Mesothelial cell of epicardium (in vitro differentiated cells): ENCODE results near the gene GHRHR. TPM values are rescaled to one million over a fixed set of nuclear protein-coding genes. Genes with fewer than 3 reads are reported as not detected.

Experiments used
- DNase-seq, 2 experiments: peaks; one replicate each; pipeline ENCODE4 v3.0.0; 2021; ENCODE audit warnings: low spot score in 2 of 2; ENCODE audit not compliant: unreplicated experiment in 2 of 2
- H3K27ac Mint-ChIP-seq: 2 replicates; pipeline ENCODE4 v1.8.0; 2021; ENCODE audit warnings: mixed read lengths
- H3K27me3 Mint-ChIP-seq: 2 replicates; pipeline ENCODE4 v1.8.0; 2021; ENCODE audit warnings: low read depth, mixed read lengths
- H3K36me3 Mint-ChIP-seq: 2 replicates; pipeline ENCODE4 v1.8.0; 2021; ENCODE audit warnings: mixed read lengths
- H3K4me1 Mint-ChIP-seq: 2 replicates; pipeline ENCODE4 v1.8.0; 2021; ENCODE audit warnings: mixed read lengths
- H3K4me3 Mint-ChIP-seq: 2 replicates; pipeline ENCODE4 v1.8.0; 2021; ENCODE audit warnings: mild to moderate bottlenecking, moderate library complexity, mixed read lengths
- H3K9me3 Mint-ChIP-seq: 2 replicates; pipeline ENCODE4 v1.8.0; 2021; ENCODE audit warnings: mixed read lengths
- total RNA-seq: library from RNA; stranded (reverse); gene quantifications from 3 replicates; pipeline ENCODE4 v1.2.1, GENCODE V29; 2021
- TF ChIP-seq, protein P1 (sequence below): fragments of 200-600 bp; sonication (generic); IDR thresholded peaks from one replicate; pipeline ENCODE4 v1.5.0; 2021; ENCODE audit warnings: antibody characterized with exemption; ENCODE audit not compliant: unreplicated experiment

Gene GHRHR
- total RNA-seq: 1.6 TPM in 1 of 3 replicates, not detected in the others

DNA sequence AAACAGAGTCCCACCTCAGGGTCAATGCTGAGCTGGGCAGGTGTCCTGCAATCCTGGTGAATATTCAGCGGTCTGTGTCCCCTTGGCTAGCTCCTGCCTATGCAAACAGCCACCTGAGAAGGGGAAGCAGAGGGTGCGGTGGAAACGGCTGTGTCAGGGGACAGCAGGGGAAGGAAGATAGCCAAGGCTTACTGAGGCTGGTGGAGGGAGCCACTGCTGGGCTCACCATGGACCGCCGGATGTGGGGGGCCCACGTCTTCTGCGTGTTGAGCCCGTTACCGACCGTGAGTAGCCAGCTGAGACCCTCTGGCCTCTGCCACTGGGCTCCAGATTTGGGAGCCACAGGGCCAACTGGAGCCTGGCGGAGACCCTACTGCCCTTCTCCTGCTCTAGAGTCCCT is at the start of gene GHRHR:
TSS of gene GHRHR (plus strand) at position 112 of the 400 bp plus-strand sequence. CDS start at position 228, 116 bp downstream.
- peaks cover 56% of the 10 kb centered on the region for H3K27me3 Mint-ChIP-seq
- H3K9me3 Mint-ChIP-seq: peaks cover 5% of the 10 kb centered on the region
- TF ChIP-seq, protein P1, sequence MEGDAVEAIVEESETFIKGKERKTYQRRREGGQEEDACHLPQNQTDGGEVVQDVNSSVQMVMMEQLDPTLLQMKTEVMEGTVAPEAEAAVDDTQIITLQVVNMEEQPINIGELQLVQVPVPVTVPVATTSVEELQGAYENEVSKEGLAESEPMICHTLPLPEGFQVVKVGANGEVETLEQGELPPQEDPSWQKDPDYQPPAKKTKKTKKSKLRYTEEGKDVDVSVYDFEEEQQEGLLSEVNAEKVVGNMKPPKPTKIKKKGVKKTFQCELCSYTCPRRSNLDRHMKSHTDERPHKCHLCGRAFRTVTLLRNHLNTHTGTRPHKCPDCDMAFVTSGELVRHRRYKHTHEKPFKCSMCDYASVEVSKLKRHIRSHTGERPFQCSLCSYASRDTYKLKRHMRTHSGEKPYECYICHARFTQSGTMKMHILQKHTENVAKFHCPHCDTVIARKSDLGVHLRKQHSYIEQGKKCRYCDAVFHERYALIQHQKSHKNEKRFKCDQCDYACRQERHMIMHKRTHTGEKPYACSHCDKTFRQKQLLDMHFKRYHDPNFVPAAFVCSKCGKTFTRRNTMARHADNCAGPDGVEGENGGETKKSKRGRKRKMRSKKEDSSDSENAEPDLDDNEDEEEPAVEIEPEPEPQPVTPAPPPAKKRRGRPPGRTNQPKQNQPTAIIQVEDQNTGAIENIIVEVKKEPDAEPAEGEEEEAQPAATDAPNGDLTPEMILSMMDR: no peak
- H3K36me3 Mint-ChIP-seq: no peaks in the 10 kb centered on the region
- DNase-seq: no peak
- no peaks in the 10 kb centered on the region for H3K4me1 Mint-ChIP-seq
- no peak within 1 kb of the TSS for H3K4me3 Mint-ChIP-seq
- no peak within 1 kb of the TSS for H3K27ac Mint-ChIP-seq

- H3K27ac Mint-ChIP-seq: no peak overlapping the region
- no peak overlapping the region for H3K4me3 Mint-ChIP-seq
- no peak for DNase-seq
- no peaks in the 10 kb centered on the region for H3K36me3 Mint-ChIP-seq
- H3K9me3 Mint-ChIP-seq: no peaks in the 10 kb centered on the region
- H3K4me1 Mint-ChIP-seq: peaks cover 43% of the 10 kb centered on the region
- no peaks in the 10 kb centered on the region for H3K27me3 Mint-ChIP-seq
- TF ChIP-seq, protein P1: no peak
Observed at GRCh38 chr7:30914596-30914995, 49.2 kb upstream of the GHRHR start.

GRCh38 chr7:30915005-30915601 is 48.6 kb upstream of the GHRHR start:
- no peak overlapping the region for H3K4me3 Mint-ChIP-seq
- DNase-seq: no peak
- no peaks in the 10 kb centered on the region for H3K9me3 Mint-ChIP-seq

GRCh38 chr7:30915751-30916150 is 48.0 kb upstream of the GHRHR start:
- no peaks in the 10 kb centered on the region for H3K9me3 Mint-ChIP-seq
- no peak overlapping the region for H3K27ac Mint-ChIP-seq
- H3K27me3 Mint-ChIP-seq: no peaks in the 10 kb centered on the region
- no peak overlapping the region for H3K4me3 Mint-ChIP-seq
- H3K36me3 Mint-ChIP-seq: no peaks in the 10 kb centered on the region
- TF ChIP-seq, protein P1: no peak
- no peak for DNase-seq
- peaks cover 48% of the 10 kb centered on the region for H3K4me1 Mint-ChIP-seq

More at GRCh38 chr7:30915005-30915601, 48.6 kb upstream of the GHRHR start:
- peaks cover 48% of the 10 kb centered on the region for H3K4me1 Mint-ChIP-seq
- no peak overlapping the region for H3K27ac Mint-ChIP-seq
- TF ChIP-seq, protein P1: no peak
- no peaks in the 10 kb centered on the region for H3K27me3 Mint-ChIP-seq
- H3K36me3 Mint-ChIP-seq: no peaks in the 10 kb centered on the region

DNA sequence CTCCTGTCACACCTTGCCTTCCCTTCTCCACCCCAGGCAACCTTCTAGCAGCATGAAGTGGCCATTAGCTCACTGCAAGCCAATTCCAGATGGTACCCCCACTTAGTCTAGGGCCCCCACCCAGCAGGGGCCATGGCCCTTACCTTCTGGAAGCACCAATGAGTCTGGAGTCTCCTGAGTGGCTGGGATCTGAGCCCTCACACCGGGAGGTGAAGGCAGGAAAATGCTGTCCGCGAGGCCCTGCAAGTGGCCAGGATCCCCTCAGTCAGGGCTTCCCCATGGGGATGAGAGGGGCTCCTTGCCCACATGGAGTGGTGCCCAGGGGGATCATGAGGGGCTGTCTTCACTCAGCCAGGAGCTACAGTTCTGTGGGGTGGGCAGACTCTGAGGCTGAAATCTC is 47.5 kb upstream of the GHRHR start:
- H3K27me3 Mint-ChIP-seq: no peaks in the 10 kb centered on the region
- TF ChIP-seq, protein P1: no peak
- H3K4me1 Mint-ChIP-seq: peaks cover 49% of the 10 kb centered on the region
- H3K4me3 Mint-ChIP-seq: no peak overlapping the region
- H3K27ac Mint-ChIP-seq: no peak overlapping the region
- H3K36me3 Mint-ChIP-seq: no peaks in the 10 kb centered on the region
- no peak for DNase-seq
- H3K9me3 Mint-ChIP-seq: no peaks in the 10 kb centered on the region
